ENCODE data around the gene COQ10B. TPM values are rescaled to one million over a fixed set of nuclear protein-coding genes. Genes with fewer than 3 reads are reported as not detected.

The COQ10B gene
- total RNA-seq, 4 donors from 2014 or later, result 27.2 to 38.8 (median 30.0) TPM

- H3K4me3 ChIP-seq (replicated peaks in 1 of 3), result peak overlapping the region; percentile 39 to 95 (median 73)
- no peaks in the 10 kb centered on the region for H3K27me3 ChIP-seq
- DNase-seq, result no peak
- intact Hi-C loops (cut with DNase I), result loop anchor here (10.0 kb wide), 1 partner anchor 79 kb away; the partner anchor contains the start of gene MOB4
- H3K36me3 ChIP-seq, result no peaks in the 10 kb centered on the region
- 27 to 32% methylated on average over 16 of the region's 16 CpGs for WGBS, 2 donors
- peak overlapping the region; percentile 84 to 95 (median 85) for H3K27ac ChIP-seq
- peaks cover 26 to 32% of the 10 kb centered on the region in 2 donors for H3K4me1 ChIP-seq
- TF ChIP-seq CTCF (IDR thresholded peaks at IDR 0.05) (no peak), POLR2A (IDR thresholded peaks at IDR 0.05) (no peak)
- H3K9me3 ChIP-seq, result no peaks in the 10 kb centered on the region
Observed at GRCh38 chr2:197435598-197436420, 17.5 kb upstream of the COQ10B start.

GRCh38 chr2:197437380-197437779 lies 16.0 kb upstream of the COQ10B start:
- intact Hi-C loops (cut with DNase I), result loop anchor here (10.0 kb wide), 1 partner anchor 77 kb away; the partner anchor contains the start of gene MOB4
- TF ChIP-seq CTCF (IDR thresholded peaks at IDR 0.05) (no peak), POLR2A (IDR thresholded peaks at IDR 0.05) (no peak)
- no peak for DNase-seq
- Histone ChIP-seq H3K36me3 (no peaks in the 10 kb centered on the region), H3K27ac (no peak overlapping the region), H3K9me3 (no peaks in the 10 kb centered on the region), H3K27me3 (no peaks in the 10 kb centered on the region), H3K4me1 (peaks cover 18 to 19% of the 10 kb centered on the region in 2 donors), H3K4me3 (replicated peaks in 1 of 3) (no peak overlapping the region)
- 96 to 98% methylated on average over 2 of the region's 2 CpGs for WGBS, 2 donors

- Histone ChIP-seq H3K27ac (no peak overlapping the region), H3K4me3 (replicated peaks in 1 of 3) (no peak overlapping the region), H3K27me3 (no peaks in the 10 kb centered on the region), H3K9me3 (no peaks in the 10 kb centered on the region), H3K36me3 (no peaks in the 10 kb centered on the region), H3K4me1 (no peaks in the 10 kb centered on the region)
- TF ChIP-seq POLR2A (IDR thresholded peaks at IDR 0.05) (no peak), CTCF (IDR thresholded peaks at IDR 0.05) (no peak)
- WGBS, 2 donors, result 31 to 36% methylated on average over 5 of the region's 5 CpGs
- intact Hi-C loops (cut with DNase I), result no loop called here
- DNase-seq, result no peak
Observed at GRCh38 chr2:197442857-197443256, 10.5 kb upstream of the COQ10B start.

GRCh38 chr2:197445746-197446145 lies 7.6 kb upstream of the COQ10B start:
- Histone ChIP-seq H3K27ac (no peak overlapping the region), H3K4me1 (no peaks in the 10 kb centered on the region), H3K27me3 (no peaks in the 10 kb centered on the region), H3K36me3 (no peaks in the 10 kb centered on the region), H3K9me3 (no peaks in the 10 kb centered on the region), H3K4me3 (replicated peaks in 1 of 3) (no peak overlapping the region)
- no peak for DNase-seq
- TF ChIP-seq POLR2A (IDR thresholded peaks at IDR 0.05) (no peak), CTCF (IDR thresholded peaks at IDR 0.05) (no peak)
- intact Hi-C loops (cut with DNase I), result no loop called here
- 73 to 78% methylated on average over 1 of the region's 1 CpG for WGBS, 2 donors

- DNase-seq, result no peak
- no peak overlapping the region for H3K4me3 ChIP-seq (replicated peaks in 1 of 3)
- no peaks in the 10 kb centered on the region for H3K36me3 ChIP-seq
- no peaks in the 10 kb centered on the region for H3K9me3 ChIP-seq
- no peak overlapping the region for H3K27ac ChIP-seq
- no peaks in the 10 kb centered on the region for H3K27me3 ChIP-seq
- no peak for TF ChIP-seq CTCF (IDR thresholded peaks at IDR 0.05)
- no peak for TF ChIP-seq POLR2A (IDR thresholded peaks at IDR 0.05)
- intact Hi-C loops (cut with DNase I), result no loop called here
- no peaks in the 10 kb centered on the region for H3K4me1 ChIP-seq
Observed at GRCh38 chr2:197446844-197447243, 6.5 kb upstream of the COQ10B start.
